GM18873 (cell line): ENCODE data around the gene FKBP6.
"Not testable (repeated sequence)": the region's sequence is repeated elsewhere in the genome, so short reads cannot be mapped to it uniquely, and the experiment has no call there.

Source experiments
- ATAC-seq: cut with Tn5 transposase; IDR thresholded peaks from one replicate; pipeline ENCODE4 v1.9.1; 2021; ENCODE audit warnings: mild to moderate bottlenecking, moderate library complexity, moderate number of reproducible peaks; ENCODE audit not compliant: unreplicated experiment, low FRiP score

Gene FKBP6

DNA sequence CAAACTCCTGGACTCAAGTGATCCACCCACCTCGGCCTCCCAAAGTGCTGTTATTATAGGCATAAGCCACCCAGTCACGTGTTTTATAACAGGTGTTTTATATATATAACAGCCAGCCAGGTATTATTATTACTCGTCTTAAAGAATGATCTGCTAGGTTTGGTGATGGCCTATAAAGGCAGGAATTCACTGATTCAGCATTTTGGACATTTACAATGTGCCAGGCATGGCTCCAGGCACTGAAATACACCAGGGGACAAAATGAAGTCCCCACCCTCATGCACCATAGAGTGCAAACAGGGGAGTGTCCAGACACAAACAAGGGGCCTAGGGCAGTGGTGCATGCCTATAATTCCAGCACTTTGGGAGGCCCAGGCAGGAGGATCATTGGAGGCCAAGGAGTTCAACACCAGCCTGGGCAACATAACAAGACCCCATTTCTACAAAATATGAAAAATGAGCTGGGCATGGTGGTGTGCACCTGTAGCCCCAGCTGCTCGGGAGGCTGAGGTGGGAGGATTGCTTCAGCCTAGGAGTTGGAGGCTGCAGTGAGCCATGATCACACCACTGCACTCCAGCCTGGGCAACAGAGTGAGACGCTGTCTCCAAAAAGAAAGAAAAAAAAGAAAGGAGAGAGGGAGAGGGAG lies 4.4 kb upstream of the FKBP6 start:
- ATAC-seq, result not testable (repeated sequence)

DNA sequence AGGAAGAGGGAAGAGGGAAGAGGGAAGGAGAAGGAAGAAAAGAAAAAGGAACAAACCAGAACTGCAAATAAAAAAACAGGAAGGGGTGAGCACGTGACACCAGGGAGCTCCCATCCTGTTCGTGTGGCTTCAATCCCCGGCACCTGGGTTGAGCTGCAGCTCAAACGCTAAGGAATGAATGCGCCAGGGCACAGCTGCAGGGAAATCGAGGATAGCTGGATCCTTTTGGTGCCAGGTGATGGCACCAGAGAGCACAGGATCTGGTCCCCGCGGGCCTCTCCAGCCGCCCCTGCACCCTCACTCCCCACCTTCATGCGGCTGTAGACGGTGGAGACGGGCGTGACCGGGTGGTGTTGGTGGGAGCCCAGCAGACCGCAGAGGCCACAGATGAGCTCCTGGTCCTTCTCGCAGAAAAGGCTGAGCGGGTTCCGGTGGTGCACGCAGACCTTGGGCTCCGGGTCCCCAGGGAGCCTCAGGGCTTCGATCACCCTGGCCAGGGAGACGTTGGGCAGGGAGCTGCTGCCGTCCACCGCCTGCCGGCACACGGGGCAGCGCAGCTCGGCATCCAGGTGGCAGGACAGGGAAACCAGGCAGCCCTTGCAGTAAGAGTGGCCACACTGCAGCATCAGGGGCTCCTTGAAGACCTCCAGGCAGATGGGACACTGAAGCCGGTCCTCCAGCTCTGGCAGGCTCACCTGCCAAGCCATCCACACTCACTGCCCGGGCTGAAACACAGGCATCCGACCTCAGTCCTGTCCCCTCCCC lies 3.7 kb upstream of the FKBP6 start:
- not testable (repeated sequence) for ATAC-seq

DNA sequence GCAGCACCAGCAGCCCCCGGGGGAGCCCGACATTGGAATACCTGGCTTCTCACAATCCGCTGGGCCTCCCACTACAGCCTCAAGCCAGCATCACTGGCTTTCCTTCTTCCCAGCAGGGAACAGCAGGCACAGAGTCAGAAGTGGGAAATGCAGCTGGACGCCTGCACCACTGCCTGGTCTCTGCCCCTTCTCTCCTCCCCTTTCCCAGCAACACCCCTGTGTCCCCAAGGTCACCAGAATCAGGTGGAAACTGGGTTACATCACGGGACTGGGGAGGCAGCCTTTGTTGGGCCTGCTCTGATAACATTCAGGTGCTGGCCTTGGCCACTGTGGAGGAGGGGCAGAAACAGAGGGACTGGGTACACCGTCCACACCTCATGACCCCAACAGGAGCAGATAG lies 2.5 kb upstream of the FKBP6 start:
- ATAC-seq, result not testable (repeated sequence)

DNA sequence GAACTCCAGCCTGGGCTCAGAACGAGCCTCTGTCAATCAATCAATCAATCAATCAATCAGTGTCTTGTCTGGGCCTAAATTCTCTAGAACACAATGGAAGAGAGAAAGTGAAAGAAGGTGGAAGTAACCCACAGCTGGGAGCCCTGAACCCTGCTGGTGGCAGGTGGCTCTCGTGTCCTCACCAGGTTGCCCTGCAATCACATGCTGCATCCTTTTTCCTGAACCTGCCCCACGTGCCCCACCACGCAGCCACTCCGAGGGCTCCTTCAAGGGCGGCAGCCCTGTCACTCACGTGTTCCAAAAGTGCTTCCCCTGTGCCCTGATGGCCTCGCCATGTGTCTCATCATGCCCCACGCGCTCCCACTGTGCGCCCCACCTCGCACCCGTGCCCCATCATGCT lies 512 bp upstream of the FKBP6 start:
- ATAC-seq, result not testable (repeated sequence)

DNA sequence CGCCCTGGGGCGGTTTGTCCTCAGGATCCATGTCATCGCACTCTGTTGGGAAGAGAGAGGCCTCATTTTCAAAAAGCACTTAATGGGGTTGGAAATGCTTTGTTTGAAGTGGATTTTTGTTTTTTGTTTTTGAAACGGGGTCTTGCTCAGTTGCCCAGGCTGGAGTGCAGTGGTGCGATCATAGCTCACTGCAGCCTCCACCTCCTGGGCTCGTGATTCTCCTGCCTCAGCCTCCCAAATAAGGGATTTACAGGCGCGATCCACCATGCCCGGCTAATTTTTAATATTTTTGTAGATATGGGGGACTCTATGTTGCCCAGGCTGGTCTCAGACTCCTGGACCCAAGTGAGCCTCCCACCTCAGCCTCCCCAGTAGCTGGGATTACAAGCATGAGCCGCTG lies 735 bp downstream of the FKBP6 start:
- ATAC-seq, result no peak

DNA sequence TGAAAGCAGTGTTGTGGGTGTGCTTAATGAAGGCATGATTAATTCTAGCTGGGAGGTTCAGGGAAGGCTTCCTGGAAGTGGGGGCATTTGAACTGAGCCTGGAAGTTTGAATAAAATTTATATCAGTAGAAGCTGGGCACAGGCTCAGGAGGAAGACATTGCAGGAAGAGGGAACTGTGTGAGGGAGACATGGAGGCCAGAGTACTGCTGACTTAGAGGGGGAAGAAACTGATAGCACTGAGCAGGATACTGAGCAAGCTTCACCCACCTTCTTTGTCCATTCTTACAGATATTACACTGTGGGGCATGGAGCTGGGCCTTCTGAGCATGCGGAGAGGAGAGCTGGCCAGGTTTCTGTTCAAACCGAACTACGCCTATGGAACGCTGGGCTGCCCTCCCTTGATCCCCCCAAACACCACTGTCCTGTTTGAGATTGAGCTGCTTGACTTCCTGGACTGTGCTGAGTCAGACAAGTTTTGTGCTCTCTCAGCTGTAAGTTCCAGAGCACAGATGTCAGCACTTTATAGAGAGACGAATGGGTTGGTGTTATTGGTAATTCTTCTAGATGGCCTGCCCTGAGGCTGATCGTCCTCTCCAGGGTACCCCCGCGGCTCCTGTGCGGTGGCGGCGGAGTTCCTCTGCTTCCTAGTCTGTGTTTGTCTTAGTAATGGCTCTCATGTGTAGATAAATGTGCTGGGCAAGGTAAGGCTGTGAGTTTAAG lies 2.1 kb downstream of the FKBP6 start:
- no peak for ATAC-seq

DNA sequence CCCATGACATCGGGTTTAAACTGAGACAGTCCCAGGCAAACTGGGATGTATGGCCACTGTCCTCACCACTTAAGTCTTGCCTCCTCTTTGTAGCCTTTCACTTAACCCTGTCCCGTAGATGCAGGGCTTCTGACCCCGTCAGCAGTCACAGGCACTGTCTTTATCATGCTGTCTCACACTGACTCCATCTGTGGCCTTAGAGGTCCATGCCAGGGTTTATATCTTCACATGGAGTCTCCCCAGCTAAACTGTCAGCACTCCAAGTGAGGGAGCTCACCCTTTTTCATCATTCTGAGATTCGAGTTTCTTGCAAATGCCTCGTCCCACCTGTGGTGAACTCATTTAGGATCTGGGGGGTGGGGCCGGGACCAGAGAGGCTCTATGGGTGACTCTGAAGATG lies 2.8 kb downstream of the FKBP6 start:
- no peak for ATAC-seq

DNA sequence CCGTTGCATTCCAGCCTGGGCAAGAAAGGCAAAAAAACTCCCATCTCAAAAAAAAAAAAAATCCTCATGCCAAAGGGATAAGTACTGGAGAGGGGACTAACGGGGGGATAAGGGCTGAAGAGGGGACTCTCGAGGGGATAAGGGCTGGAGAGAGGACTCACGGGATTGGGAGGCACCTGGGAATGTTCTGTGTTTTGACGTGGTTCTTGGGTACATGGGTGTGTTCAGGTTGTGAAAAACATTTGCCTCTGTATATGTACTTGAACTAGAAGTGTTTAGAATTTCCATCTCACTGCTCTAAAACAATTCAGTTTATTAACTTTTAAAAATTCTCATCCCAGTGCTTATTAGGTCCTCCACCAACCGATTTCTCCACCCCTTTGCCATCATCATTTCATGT lies 4.5 kb downstream of the FKBP6 start:
- no peak for ATAC-seq

DNA sequence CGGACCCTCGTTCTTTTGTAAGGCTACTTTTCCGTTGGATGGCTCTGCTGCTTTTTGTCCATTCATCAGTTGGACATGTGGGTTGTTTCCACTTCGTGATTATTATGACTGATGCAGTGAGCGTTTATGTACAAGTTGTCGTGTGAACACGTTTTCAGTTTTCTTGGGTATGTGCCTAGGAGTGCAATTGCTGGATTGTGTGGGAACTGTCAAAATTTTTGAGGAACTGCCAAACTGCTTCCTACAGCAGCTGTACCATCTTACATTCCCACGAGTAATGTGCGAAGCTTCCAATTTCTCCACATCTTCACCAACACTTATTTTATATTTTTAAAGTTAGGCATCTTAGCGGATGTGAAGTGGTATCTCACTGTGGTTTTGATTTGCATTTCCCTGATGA lies 10.4 kb downstream of the FKBP6 start:
- ATAC-seq, result no peak

DNA sequence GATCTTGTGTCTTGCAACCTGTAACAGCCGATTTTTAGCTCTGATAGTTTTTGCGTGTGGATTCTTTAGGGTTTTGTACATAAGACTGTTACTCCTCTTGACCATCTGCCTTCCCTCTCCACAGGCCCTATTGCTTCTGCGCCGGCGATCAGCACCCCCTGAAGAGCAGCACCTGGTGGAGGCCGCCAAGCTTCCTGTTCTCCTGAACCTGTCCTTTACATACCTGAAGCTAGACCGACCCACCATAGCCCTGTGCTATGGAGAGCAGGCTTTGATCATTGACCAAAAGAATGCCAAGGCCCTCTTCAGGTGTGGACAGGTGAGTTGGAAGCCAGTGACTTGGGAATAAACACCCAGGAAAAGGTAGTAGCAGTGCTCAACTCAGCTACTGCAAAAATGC lies 12.6 kb downstream of the FKBP6 start:
- ATAC-seq, result no peak

DNA sequence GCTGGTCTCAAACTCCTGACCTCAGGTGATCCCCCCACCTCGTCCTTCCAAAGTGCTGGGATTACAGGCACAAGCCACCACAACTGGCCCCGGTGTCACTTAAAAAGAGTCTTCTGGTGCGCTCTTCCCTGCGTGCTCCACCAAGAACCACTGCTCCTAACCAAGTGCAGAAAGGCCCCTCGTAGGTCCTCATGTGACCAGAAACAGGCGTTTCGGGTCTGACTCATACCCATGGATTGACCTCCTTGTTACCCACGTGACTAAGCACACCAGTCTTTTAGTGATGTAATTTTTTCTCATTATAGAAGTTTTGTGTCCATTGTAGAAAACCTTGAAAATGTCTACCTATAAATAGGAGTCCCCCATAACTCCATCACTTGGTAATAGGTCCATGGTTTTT lies 13.9 kb downstream of the FKBP6 start:
- ATAC-seq, result no peak

DNA sequence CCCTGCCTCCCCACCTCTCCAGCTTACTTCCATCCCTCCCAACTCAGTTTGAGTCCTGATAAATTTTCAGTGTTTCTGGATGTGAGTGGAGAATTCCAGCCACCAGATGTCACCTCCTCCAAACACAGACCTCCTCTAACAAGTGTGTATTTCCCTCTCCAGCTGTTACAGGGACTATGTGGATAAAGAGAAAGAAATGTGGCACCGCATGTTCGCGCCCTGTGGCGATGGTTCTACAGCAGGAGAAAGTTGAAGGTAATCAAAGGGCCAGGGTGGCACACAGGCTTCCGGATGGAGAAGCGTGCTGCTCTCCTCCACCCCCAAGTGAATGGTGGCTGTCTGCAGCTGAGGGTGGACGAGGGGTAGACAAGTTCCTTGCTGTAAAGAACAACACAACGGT lies 14.7 kb downstream of the FKBP6 start:
- ATAC-seq, result no peak

DNA sequence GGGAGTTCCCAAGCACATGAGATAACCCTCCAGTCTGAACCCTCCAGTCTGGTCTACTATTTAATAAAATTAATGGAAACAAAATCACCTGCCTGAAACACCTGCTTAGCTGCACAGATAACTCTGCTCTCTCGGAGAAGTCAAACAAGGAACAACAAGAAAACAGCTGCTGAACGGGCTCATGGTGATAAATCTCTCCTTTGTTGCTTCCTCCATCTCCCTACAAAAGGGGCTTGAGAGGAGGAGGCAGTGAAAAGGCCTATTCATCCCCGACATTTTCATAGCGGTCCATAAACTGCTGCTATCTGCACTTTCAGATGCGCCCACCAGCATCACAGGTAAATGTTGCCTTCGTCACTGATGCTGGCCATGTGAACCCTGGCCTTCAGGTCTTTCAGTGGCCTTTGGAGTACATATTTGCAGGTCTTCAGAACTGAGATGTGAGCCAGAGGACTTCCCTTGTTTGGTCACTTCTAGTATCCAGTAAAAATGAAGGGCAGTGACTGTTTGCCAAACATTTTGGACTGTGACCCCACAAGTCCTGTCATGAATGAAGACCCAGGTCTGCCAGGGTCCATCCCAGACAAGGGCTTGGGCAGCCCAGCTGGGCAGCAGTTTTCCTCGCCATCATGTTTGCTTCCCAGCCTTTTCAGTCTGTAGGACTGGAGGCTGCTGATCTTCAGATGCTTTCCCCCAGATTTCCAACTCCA lies 15.9 kb downstream of the FKBP6 start:
- no peak for ATAC-seq

DNA sequence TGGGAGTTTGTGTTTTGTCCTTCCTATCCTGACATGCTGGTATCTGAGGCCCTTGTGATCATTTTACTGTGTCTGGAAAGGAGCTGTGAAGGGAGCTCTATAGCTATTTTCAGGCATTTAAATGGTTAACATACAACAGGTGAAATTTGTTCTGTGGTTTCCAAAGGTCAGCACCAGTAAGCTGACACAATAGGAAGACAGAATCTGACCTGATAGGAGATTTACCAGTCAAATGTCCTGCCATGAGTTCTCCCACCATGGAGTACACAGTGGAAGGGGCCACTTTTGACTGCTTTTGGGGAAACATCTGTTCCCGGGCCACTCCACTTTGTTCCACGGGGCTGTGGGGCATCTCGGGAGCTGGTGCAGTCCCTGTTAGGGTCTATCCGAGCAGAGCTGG lies 17.6 kb downstream of the FKBP6 start:
- ATAC-seq, result no peak

DNA sequence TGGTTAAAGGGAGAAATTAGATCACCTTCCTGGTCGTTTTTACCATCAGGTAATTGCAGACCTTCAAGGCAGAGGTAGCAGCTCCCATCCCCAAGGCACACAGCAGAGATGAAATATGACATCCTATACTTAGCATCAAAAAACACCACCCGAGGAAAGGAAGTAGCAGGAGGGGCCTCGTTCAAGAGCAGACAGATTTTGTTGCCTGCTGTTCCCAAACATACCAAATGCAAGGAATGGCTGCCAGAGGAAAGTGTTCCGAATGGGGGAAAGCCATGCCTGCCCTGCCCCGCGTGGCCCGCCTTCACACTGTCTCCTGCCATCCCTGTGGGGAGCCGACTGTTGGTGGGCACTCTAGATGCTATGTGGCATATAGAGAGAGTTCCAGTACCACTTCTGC lies 18.0 kb downstream of the FKBP6 start:
- no peak for ATAC-seq

DNA sequence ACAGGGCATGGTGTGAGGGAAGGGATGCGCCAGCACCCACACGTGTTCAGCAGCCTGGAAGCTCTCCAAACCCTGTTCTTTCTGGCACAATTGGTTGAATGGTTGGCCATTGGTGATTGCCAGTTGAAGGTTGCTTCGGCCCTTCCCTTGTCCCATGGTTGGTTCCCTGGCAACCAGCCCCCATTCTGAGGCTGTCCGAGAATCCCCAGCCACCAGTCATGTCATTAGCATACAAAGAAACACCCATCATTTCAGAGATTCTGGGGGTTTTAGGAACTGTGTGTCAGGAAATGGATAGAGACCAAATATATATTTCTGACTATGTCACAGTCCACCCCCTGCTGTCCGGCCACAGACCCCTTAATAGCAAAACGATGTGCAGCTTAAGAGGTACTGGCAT lies 21.8 kb downstream of the FKBP6 start:
- no peak for ATAC-seq

DNA sequence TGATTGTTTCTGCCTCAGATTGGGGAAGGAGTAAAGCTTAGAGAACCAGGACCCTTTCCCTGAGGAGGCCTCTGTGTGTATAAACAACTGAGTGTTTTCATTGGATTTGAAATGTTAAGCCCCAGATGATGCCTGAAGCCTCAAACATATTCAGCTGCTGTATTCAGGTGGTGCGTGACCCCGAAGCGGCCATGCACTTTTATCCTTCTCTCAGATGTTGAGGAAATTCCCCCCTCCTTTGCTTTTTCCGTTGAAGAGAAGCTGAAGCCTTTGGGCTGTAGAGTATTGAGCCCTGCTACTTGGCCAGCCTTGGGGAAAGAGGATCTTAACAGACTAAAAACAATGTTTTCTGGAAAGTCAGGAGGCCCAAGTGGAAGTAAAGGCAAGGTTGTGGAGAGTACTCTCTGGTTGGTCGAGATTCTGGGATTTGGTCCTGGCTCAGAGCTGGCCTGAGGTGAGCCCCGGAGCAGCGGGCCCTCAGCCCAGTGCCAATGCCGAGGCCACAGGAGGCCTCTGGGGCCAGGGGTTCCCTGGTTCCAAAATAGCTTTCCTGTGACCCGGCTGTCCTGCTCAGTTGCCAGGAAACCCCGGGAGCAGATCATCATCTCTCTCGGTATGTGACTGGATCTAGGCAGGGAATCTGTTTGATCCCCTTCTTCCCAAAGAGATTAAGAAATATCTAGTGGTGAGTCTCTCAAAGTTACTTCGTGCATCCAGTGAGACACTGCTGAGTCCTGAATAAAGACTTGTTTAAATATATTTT lies 22.5 kb downstream of the FKBP6 start:
- no peak for ATAC-seq

DNA sequence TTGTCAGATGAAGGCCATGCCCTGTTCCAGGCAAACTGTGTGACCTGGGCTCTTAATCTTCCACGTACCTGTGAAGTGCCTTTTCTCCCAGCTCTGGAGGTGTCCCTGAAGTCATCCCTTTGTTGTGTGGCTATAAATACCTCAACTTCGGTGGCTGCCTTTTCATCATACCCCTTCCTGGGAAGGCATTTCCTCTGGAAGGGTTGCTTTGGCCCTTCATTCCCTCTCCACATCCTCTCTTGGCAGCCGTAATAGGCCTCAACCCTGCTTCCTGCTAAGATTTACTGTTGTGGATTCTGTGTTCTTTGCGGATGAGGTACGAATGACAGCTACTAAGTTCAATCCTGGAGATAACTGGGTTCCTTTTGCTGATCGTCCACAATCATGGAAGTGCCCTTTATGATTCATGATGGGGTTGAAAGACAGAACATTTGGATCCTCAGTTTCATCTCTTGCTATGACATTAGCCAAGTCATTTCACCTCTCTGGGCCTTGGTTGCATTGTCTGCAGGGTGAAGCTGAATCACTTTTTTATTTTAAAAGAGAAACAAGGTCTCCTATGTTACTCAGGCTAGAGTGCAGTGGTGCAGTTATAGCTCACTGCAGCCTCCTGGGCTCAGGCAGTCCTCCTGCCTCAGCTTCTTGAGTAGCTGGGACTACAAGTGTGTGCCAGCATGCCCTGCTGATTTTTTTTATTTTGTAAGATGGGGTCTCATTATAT lies 23.6 kb downstream of the FKBP6 start:
- ATAC-seq, result no peak

DNA sequence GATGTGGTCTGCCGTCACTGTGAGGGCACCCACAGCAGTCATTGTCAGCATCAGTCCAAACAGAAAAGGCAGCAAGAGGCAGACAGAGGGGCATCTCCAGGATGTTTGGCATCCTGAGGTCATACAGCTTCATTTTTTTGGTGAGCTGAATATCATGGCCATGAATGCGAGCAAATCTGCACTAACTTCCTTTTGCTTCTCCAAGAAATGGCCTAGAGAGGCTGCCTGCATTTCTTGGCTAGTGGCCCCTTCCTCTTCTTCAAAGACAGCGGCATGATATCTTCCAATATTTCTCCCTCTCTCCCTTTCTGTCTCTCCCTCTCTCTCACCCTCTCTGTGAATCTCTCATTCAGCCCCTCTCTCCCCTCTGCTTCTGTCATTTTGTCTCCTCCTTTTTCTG lies 24.8 kb downstream of the FKBP6 start:
- ATAC-seq, result no peak

DNA sequence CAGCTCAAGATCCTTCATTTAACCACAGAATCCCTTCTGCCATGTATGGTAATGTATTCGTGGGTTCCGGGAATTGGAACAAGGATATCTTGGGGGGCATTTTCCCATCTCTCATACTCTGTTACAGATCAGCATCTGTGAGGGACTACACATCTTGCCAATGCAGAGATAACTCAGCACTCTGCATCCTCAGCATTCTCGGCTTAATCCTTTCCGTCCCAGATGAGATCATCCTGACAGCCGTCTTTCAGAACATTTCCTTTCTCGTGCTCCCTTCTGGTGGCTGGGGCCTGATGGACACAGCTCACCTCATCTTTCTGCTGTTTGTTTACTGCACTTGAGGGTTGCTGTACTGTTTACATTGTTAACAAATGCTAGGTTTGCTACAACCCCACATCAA lies 25.3 kb downstream of the FKBP6 start:
- no peak for ATAC-seq
